GM10266 (cell line): ENCODE results near the gene COA8.

ENCODE experiments used
- DNase-seq: peaks from one replicate; pipeline ENCODE4 v3.0.0; 2012; ENCODE audit errors: extremely low spot score
- TF ChIP-seq, protein P1 (sequence below): IDR thresholded peaks from 2 replicates; pipeline ENCODE4 v1.5.1; 2012; ENCODE audit warnings: mild to moderate bottlenecking, low read depth; ENCODE audit not compliant: control insufficient read depth, insufficient read depth; ENCODE audit errors: missing control alignments

COA8 gene

GRCh38 chr14:103535891-103536565 is 26.7 kb upstream of the COA8 start:
- no peak for DNase-seq
- TF ChIP-seq, protein P1, sequence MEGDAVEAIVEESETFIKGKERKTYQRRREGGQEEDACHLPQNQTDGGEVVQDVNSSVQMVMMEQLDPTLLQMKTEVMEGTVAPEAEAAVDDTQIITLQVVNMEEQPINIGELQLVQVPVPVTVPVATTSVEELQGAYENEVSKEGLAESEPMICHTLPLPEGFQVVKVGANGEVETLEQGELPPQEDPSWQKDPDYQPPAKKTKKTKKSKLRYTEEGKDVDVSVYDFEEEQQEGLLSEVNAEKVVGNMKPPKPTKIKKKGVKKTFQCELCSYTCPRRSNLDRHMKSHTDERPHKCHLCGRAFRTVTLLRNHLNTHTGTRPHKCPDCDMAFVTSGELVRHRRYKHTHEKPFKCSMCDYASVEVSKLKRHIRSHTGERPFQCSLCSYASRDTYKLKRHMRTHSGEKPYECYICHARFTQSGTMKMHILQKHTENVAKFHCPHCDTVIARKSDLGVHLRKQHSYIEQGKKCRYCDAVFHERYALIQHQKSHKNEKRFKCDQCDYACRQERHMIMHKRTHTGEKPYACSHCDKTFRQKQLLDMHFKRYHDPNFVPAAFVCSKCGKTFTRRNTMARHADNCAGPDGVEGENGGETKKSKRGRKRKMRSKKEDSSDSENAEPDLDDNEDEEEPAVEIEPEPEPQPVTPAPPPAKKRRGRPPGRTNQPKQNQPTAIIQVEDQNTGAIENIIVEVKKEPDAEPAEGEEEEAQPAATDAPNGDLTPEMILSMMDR, result no peak

- TF ChIP-seq, protein P1, result no peak
- no peak for DNase-seq
These were observed 26.1 kb upstream of the COA8 start for GRCh38 chr14:103536693-103537092.

DNA sequence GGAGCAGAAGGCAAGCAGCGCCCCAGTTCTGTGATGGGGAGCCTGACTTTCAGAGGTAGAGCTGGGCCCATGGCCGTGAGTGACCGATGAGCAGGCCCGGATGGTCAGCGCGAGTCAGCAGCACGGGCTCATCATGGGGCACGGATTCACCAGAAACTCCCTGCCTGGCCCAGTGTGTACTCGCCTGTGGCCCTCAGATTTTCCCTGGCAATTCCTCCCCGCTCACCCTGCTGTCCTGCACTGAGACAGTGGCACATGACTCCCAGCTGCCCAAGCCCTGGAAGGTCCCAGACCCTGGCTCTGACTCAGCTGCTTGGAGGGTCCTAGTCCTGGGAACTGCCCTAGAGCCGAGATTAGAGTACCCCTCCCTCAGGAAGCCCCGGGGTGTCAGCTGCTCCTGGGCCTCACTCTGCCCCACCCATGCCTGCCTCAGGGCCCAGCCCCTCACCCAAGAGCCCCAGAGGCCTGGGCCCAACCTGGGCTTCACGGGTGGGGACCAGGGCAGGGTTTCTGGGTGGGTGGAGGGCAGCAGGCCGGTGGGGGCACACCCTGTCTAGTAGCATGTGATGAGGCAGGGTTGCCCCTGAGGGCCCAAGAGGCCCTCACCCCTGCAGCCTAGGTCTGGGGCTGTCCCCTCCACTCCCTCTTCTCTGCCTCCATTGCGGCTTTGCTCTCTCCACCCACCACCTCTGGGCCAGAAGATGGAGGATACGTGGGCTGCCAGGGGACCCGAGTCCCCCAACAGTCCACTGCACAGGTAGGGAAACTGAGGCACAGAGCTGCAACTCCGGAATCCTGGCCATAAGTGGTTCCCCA is 25.4 kb upstream of the COA8 start:
- TF ChIP-seq, protein P1, result no peak
- DNase-seq, result no peak

GRCh38 chr14:103538291-103539055 is 24.3 kb upstream of the COA8 start:
- TF ChIP-seq, protein P1, result no peak
- no peak for DNase-seq

- DNase-seq, result no peak
- TF ChIP-seq, protein P1, result no peak
These were observed 23.5 kb upstream of the COA8 start for GRCh38 chr14:103539056-103539825.

- TF ChIP-seq, protein P1, result no peak
- DNase-seq, result no peak
These were observed 21.7 kb upstream of the COA8 start for GRCh38 chr14:103540821-103541708.
